Testis (tissue), 3 donors: ENCODE results near the gene MAGEF1. TPM values are rescaled to one million over a fixed set of nuclear protein-coding genes. Genes with fewer than 3 reads are reported as not detected.

ENCODE experiments used
- DNase-seq: peaks from one replicate; pipeline ENCODE4 v3.0.0-alpha.2; 2019
- H3K27ac ChIP-seq, 2 donors: fragments of 200-600 bp; sonication (generic); one replicate each; pipeline ENCODE4 v1.5.1; 2019
- H3K27me3 ChIP-seq: fragments of 200-600 bp; sonication (generic); one replicate; pipeline ENCODE4 v1.5.1; 2019
- H3K36me3 ChIP-seq: fragments of 200-600 bp; sonication (generic); one replicate; pipeline ENCODE4 v1.5.1; 2017; ENCODE audit warnings: low read depth; ENCODE audit errors: missing control alignments
- H3K4me1 ChIP-seq: fragments of 200-600 bp; sonication (generic); one replicate; pipeline ENCODE4 v1.5.1; 2019
- H3K4me3 ChIP-seq, 2 donors: fragments of 200-600 bp; sonication (generic); one replicate each; pipeline ENCODE4 v1.5.1; 2017 to 2019
- H3K9me3 ChIP-seq: fragments of 200-600 bp; sonication (generic); one replicate; pipeline ENCODE4 v1.5.1; 2017
- POLR2A ChIP-seq: fragments of 450-650 bp; IDR thresholded peaks from one replicate; pipeline ENCODE4 v1.6.1; 2017; ENCODE audit warnings: antibody characterized with exemption, mild to moderate bottlenecking, moderate library complexity
- WGBS, 2 donors: methylation state at CpG; one replicate each; pipeline ENCODE4 v1.1.5; 2018; 5-methylcytosine and 5-hydroxymethylcytosine counted together
- intact Hi-C: fragments of 100-400 bp; cut with DNase I; formaldehyde crosslinking; loops from one replicate; pipeline ENCODE4 v1.15.1; 2023; ENCODE audit warnings: low total_unique reads
- polyA plus RNA-seq: library from polyadenylated mRNA; stranded (reverse); fragments of 350-450 nt; fragmentation: Illumina TruSeq; extraction: RNeasy Lipid Tissue Mini Kit (QIAGEN cat#74804); gene quantifications from one replicate; pipeline ENCODE4 v1.2.3, GENCODE V29; 2014; ENCODE audit warnings: low read depth, low replicate concordance; ENCODE audit not compliant: insufficient read depth
- total RNA-seq, 2 donors: library from RNA; depleted of rRNA; stranded (reverse); fragments of >200 nt; gene quantifications; one replicate each; pipeline ENCODE4 v1.2.3, GENCODE V29; 2016
- TF ChIP-seq, protein P1 (sequence below), 3 experiments: fragments of 450-650 bp in 2 of 3; fragments of 200-600 bp in 1 of 3; sonication (generic) in 1 of 3; IDR thresholded peaks; one replicate each; pipeline ENCODE4 v1.5.1; 2016 to 2019; ENCODE audit warnings: antibody characterized with exemption in 3 of 3, mild to moderate bottlenecking in 2 of 3, moderate library complexity in 1 of 3

Gene MAGEF1
- total and polyA plus RNA-seq, 3 donors from 2014 or later: 22.8 to 33.5 (median 25.1) TPM

DNA sequence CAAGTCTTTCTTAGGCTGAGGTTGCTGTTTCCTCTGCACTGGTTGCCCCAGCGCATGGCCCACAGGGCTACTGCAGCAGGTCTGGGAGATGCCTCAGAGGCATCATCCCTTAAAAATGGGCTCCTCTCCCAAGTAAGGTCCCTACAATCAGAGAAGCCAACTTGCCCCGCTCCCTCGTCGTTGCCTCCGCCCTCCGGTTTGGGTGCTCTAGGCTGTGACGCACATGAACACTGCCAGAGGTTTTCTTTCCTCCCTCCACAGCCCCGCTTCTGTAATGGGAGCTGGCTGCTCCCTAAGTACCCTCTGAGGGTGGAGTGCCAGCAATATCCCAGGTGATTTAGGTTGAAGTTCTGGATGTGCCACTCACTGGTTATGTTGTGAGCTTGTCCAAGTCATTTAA is 14.0 kb downstream of the MAGEF1 start:
- Histone ChIP-seq H3K9me3 (no peaks in the 10 kb centered on the region), H3K36me3 (no peaks in the 10 kb centered on the region), H3K27ac (no peak overlapping the region), H3K4me3 (no peak overlapping the region), H3K27me3 (no peaks in the 10 kb centered on the region), H3K4me1 (peaks cover 3% of the 10 kb centered on the region)
- no peak for TF ChIP-seq POLR2A
- TF ChIP-seq, protein P1, sequence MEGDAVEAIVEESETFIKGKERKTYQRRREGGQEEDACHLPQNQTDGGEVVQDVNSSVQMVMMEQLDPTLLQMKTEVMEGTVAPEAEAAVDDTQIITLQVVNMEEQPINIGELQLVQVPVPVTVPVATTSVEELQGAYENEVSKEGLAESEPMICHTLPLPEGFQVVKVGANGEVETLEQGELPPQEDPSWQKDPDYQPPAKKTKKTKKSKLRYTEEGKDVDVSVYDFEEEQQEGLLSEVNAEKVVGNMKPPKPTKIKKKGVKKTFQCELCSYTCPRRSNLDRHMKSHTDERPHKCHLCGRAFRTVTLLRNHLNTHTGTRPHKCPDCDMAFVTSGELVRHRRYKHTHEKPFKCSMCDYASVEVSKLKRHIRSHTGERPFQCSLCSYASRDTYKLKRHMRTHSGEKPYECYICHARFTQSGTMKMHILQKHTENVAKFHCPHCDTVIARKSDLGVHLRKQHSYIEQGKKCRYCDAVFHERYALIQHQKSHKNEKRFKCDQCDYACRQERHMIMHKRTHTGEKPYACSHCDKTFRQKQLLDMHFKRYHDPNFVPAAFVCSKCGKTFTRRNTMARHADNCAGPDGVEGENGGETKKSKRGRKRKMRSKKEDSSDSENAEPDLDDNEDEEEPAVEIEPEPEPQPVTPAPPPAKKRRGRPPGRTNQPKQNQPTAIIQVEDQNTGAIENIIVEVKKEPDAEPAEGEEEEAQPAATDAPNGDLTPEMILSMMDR (IDR thresholded peaks at IDR 0.05): no peak
- intact Hi-C loops: no loop called here
- WGBS, 2 donors: 84 to 94% methylated on average over 8 of the region's 8 CpGs
- no peak for DNase-seq

DNA sequence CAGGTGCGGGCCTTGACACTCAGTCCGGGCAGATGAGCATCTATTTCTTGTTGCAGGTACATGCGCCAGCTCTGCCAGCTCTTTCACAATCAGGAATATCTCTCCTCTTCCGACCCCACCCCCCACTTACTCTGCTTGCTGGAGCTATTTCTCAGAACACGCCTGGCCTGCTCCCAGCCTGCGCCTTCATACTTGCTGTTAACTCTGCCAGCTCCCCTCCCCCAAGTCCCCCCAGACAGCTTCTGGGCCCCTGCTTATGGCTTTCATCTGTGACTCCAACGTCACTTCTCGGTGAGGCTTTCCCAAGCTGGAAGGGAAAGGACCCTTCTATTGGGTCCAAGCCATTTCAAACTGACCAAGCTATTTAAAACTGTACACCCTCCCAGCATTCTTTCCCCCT is 15.2 kb downstream of the MAGEF1 start:
- Histone ChIP-seq H3K36me3 (no peaks in the 10 kb centered on the region), H3K4me3 (no peak overlapping the region), H3K27ac (no peak overlapping the region), H3K9me3 (no peaks in the 10 kb centered on the region), H3K27me3 (no peaks in the 10 kb centered on the region), H3K4me1 (peaks cover 7% of the 10 kb centered on the region)
- WGBS, 2 donors: 76 to 91% methylated on average over 8 of the region's 8 CpGs
- intact Hi-C loops: no loop called here
- no peak for TF ChIP-seq POLR2A
- TF ChIP-seq, protein P1 (IDR thresholded peaks at IDR 0.05): no peak
- no peak for DNase-seq

DNA sequence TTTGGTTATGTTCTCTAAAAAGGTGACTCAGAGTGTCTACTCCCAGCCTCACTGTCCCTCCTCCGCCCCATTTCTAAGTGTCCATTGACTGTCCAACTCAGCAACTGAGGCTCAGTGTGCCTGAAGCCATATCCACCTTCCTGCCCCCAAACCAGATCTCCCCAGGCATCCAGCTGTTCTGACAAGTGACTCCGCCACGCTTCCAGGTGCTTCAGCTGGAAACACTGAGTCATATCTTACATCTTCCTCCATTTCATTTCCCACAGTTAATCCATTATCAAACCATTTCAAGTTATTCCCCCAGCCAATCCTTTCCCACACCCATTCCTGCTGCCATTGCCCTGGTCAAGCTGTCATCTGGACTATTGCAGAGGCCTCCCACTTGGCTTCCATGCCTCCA is 17.1 kb downstream of the MAGEF1 start:
- TF ChIP-seq, protein P1 (IDR thresholded peaks at IDR 0.05): no peak
- TF ChIP-seq POLR2A: no peak
- no peaks in the 10 kb centered on the region for H3K36me3 ChIP-seq
- intact Hi-C loops: no loop called here
- no peak overlapping the region for H3K4me3 ChIP-seq
- DNase-seq: no peak
- no peak overlapping the region for H3K27ac ChIP-seq
- H3K4me1 ChIP-seq: peaks cover 7% of the 10 kb centered on the region
- no peaks in the 10 kb centered on the region for H3K27me3 ChIP-seq
- 64 to 79% methylated on average over 3 of the region's 3 CpGs for WGBS, 2 donors
- H3K9me3 ChIP-seq: no peaks in the 10 kb centered on the region

DNA sequence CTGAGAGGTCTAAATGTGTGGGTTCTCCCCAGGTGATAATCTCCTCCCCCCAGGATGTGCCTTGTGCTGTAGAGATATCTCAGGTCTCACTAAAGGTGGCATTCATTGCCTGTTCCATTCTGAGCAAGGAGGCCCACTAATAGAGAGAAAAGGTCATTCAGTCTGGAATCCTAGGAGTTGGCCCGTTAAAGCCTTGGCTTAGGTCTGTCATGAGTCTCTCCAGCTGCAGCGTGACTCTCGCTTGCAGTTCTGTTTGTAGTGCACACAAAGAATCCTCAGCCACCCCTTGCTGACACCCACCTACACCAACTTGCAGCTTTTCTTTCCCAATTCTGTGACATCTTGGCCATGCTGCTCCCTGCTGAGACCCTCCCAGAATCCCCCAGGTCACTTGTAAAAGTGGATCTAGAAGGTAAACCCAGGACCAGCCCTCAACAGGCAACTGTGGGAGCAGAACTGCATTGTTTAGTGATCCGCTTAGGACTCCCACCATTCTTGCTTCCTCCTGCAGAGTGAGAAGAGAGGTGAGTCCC is 17.7 kb downstream of the MAGEF1 start:
- no peak overlapping the region for H3K4me3 ChIP-seq
- intact Hi-C loops: no loop called here
- H3K9me3 ChIP-seq: no peaks in the 10 kb centered on the region
- H3K36me3 ChIP-seq: no peaks in the 10 kb centered on the region
- no peaks in the 10 kb centered on the region for H3K27me3 ChIP-seq
- WGBS, 2 donors: 79 to 85% methylated on average over 4 of the region's 4 CpGs
- peak overlapping the region in 1 of 2 donors; percentile 61 for H3K27ac ChIP-seq
- peaks cover 7% of the 10 kb centered on the region for H3K4me1 ChIP-seq
- no peak for DNase-seq
- no peak for TF ChIP-seq POLR2A
- TF ChIP-seq, protein P1 (IDR thresholded peaks at IDR 0.05): no peak
